ENCODE data around the gene SYT13.

SYT13 gene

DNA sequence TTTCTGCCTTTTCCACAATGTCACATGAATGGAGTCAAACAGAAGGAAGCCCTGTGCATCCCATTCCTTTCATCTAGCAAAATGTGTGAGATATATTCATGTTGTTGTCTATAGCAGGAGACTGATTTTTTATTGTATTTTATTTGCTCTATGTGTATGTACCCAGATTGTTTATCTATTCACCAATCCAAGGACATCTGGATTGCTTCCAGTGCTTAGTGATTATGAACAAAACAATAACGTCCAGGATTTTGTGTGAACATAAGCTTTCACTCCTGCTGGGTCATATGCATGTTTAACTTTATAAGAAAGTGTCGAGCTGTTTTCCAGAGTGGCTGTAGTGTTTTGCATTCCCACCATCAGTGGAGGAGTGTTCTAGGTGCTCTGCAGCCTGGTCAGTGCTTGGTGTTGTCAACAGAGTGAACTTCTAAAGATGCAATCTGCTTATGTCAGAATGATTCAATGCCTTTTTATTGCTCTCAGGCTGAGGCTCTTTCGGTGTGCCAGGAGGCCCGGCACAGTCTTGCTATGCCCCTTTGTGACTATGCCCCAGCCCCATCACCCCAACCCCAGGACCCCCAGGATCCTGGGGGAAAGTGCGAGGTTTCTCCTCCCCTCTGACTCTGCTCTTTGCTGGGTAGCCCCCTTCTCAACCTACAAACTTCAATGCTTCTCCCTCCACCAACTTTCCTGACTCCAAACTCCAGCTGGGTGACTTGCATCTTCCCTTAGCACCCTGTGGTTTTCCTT, 19.9 kb upstream of the SYT13 start:
- H3K27me3 ChIP-seq (ENCODE audit: insufficient read depth, low read depth, severe bottlenecking) = no peaks in the 10 kb centered on the region
- no peaks in the 10 kb centered on the region for H3K36me3 ChIP-seq
- TF ChIP-seq, protein P1, sequence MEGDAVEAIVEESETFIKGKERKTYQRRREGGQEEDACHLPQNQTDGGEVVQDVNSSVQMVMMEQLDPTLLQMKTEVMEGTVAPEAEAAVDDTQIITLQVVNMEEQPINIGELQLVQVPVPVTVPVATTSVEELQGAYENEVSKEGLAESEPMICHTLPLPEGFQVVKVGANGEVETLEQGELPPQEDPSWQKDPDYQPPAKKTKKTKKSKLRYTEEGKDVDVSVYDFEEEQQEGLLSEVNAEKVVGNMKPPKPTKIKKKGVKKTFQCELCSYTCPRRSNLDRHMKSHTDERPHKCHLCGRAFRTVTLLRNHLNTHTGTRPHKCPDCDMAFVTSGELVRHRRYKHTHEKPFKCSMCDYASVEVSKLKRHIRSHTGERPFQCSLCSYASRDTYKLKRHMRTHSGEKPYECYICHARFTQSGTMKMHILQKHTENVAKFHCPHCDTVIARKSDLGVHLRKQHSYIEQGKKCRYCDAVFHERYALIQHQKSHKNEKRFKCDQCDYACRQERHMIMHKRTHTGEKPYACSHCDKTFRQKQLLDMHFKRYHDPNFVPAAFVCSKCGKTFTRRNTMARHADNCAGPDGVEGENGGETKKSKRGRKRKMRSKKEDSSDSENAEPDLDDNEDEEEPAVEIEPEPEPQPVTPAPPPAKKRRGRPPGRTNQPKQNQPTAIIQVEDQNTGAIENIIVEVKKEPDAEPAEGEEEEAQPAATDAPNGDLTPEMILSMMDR (IDR thresholded peaks at IDR 0.05; ENCODE audit: low read depth, low read length) = no peak
- no peak overlapping the region for H3K4me3 ChIP-seq (ENCODE audit: low read depth, low read length)
- no peak for DNase-seq
- H3K27ac ChIP-seq = no peak overlapping the region
- H3K9me3 ChIP-seq (ENCODE audit: severe bottlenecking) = no peaks in the 10 kb centered on the region

DNA sequence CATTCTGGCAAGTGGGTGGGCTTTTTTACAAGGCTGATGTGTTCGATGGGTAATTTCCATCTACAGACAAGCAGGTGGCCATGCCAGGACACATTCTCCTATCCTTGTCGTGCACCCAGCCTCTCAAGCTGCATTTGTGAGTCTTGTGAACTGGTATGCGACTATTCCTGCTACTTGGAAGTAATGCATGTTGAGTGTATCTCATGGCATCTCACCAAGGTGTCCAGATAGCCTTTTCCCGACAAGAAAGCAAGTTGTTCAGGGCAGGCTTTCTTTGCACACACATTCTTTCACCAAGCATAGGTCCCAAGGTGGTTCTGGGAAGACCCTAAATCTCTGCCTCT, 18.8 kb upstream of the SYT13 start:
- Histone ChIP-seq H3K36me3 (no peaks in the 10 kb centered on the region), H3K9me3 (ENCODE audit: severe bottlenecking) (no peaks in the 10 kb centered on the region), H3K27me3 (ENCODE audit: insufficient read depth, low read depth, severe bottlenecking) (no peaks in the 10 kb centered on the region), H3K27ac (no peak overlapping the region), H3K4me3 (ENCODE audit: low read depth, low read length) (no peak overlapping the region)
- TF ChIP-seq, protein P1 (IDR thresholded peaks at IDR 0.05; ENCODE audit: low read depth, low read length) = no peak
- DNase-seq = no peak

DNA sequence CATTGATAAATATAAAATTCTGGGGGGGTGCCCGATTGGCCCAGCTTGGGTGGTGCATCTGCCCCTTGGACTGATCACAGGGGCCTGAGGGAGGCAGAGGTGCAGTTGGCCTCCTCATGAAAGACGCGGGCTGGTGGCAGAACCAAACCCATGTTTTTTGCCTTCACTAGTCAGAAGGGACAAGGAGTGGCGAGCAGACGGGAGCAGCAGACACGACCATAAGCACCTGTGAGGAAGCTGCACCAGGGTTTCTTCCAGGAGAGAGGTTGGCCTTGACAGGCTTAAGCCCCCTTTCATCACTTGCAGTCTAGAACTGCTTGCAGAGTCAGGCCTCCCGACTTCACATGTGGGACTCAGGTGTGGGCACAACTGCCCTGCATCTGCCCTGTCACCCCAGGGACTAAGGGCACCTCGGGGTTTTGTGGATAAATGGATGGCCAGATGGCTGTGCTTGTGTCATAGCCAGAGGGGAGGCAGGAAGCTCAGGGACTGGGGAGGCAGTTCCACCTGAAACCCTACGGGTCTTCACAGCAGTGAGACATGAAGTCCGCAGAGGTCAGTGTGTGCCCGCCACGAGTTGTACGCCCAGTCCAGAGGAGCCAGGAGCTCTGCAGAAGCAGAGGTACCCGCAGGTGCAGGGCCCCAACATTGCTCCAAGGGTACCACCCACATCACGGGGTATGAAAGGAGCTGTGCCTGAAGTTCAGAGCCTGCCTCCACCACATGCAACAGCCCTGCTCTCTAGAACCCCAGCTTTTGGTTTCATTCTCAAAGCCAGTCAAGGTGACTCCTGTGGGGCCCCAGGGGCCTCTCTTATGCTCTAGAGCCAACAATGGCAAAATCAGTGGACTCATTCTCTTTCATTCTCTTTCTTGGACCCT, 18.2 kb upstream of the SYT13 start:
- no peak for DNase-seq
- TF ChIP-seq, protein P1 (IDR thresholded peaks at IDR 0.05; ENCODE audit: low read depth, low read length) = no peak
- no peaks in the 10 kb centered on the region for H3K36me3 ChIP-seq
- no peak overlapping the region for H3K4me3 ChIP-seq (ENCODE audit: low read depth, low read length)
- H3K9me3 ChIP-seq (ENCODE audit: severe bottlenecking) = no peaks in the 10 kb centered on the region
- no peaks in the 10 kb centered on the region for H3K27me3 ChIP-seq (ENCODE audit: insufficient read depth, low read depth, severe bottlenecking)
- no peak overlapping the region for H3K27ac ChIP-seq

DNA sequence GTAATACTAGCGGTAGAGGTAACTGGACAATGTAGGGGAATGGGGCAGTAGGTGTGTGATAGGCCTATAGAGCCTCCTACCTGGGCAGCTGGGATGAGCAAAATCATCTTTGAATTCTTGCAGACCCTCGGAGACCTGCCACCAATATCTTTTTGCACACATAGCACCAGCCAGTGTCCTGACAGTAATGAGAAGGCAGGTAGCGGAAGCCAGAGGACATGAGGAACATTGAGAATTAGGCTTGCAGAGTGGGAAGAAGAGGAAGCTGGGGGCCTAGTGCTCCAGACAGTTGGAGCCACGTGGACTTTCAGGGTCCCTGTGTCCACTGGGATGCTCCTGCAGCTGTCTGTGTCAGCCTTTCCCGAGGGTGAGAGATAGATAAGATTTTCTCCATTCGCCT, 17.2 kb upstream of the SYT13 start:
- no peaks in the 10 kb centered on the region for H3K9me3 ChIP-seq (ENCODE audit: severe bottlenecking)
- no peak overlapping the region for H3K4me3 ChIP-seq (ENCODE audit: low read depth, low read length)
- no peaks in the 10 kb centered on the region for H3K36me3 ChIP-seq
- H3K27ac ChIP-seq = no peak overlapping the region
- TF ChIP-seq, protein P1 (IDR thresholded peaks at IDR 0.05; ENCODE audit: low read depth, low read length) = no peak
- DNase-seq = no peak
- H3K27me3 ChIP-seq (ENCODE audit: insufficient read depth, low read depth, severe bottlenecking) = no peaks in the 10 kb centered on the region

DNA sequence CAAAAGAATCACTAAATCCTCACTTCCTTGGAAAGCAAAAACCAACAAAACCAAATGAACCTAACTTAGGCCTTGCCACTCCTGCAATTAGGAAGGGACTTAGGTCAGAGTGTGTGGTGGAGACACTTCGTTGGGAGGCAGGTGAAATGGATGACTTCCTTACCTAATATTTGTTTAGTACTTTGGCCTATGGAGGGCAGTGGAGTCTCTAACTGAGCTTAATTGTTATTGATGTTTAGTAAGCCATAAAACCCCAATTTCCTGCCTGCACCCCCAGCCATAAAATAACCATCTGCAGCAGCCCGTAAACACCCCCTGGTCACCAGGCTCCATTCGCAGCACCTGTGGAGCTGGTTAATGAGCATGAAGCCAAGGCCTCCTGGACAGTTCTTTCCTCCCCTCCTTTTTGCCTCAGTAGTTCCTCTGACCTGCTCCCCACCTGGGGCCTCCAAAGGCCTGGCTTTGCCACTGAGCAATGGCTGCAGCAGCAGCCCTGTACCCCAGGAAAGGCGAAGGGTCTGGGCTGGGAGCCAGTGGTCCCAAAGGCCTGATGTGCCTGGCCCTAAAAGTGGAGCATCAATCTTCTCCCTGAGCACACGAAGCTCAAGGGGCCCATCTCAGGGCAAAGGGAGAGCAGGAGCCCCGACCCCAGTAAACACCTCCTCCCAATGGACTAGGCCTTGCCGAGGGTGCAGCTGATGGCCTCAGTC, 15.6 kb upstream of the SYT13 start:
- H3K4me3 ChIP-seq (ENCODE audit: low read depth, low read length) = no peak overlapping the region
- no peaks in the 10 kb centered on the region for H3K9me3 ChIP-seq (ENCODE audit: severe bottlenecking)
- TF ChIP-seq, protein P1 (IDR thresholded peaks at IDR 0.05; ENCODE audit: low read depth, low read length) = no peak
- no peaks in the 10 kb centered on the region for H3K27me3 ChIP-seq (ENCODE audit: insufficient read depth, low read depth, severe bottlenecking)
- no peak for DNase-seq
- H3K36me3 ChIP-seq = no peaks in the 10 kb centered on the region
- H3K27ac ChIP-seq = no peak overlapping the region

Measured in WERI-Rb-1 (cell line).